ENCODE results near the gene NIP7.

GRCh38 chr16:69326172-69326873, 13.2 kb upstream of the NIP7 start:
- no peak for TF ChIP-seq CTCF (IDR thresholded peaks at IDR 0.05)
- no peak for TF ChIP-seq POLR2A (IDR thresholded peaks at IDR 0.05)
- no peak for TF ChIP-seq POLR2AphosphoS5 (IDR thresholded peaks at IDR 0.05)

Data from upper lobe of left lung (tissue), 4 donors.